DND-41 (cell line): Measurements from ENCODE around the gene PAN3.

Source experiments
- CTCF ChIP-seq: IDR thresholded peaks from 2 replicates; pipeline ENCODE4 v1.5.1; 2012; ENCODE audit warnings: borderline replicate concordance, low read length, moderate library complexity, mild to moderate bottlenecking; ENCODE audit not compliant: poor library complexity, severe bottlenecking; ENCODE audit errors: extremely low read depth
- EZH2 ChIP-seq: IDR thresholded peaks from 3 replicates; pipeline ENCODE4 v1.6.1; 2012; ENCODE audit warnings: borderline replicate concordance, low read depth, mild to moderate bottlenecking, moderate library complexity, low read length, inconsistent platforms; ENCODE audit not compliant: severe bottlenecking

- TF ChIP-seq CTCF, result no peak
- no peak for TF ChIP-seq EZH2
Observed at GRCh38 chr13:28271056-28271840, 132.9 kb downstream of the PAN3 start.
